ENCODE data around the gene FAM135A. TPM values are rescaled to one million over a fixed set of nuclear protein-coding genes. Genes with fewer than 3 reads are reported as not detected.

FAM135A gene
- total and polyA plus RNA-seq, 2 of the 13 experiments (the other 11 are each of a cell fraction or from before 2014, with no cell fraction given), result 26.9 to 31.5 TPM

GRCh38 chr6:70380771-70381416 is 32.4 kb upstream of the FAM135A start:
- H3K4me1 ChIP-seq (ENCODE audit: insufficient read depth, low read length), result peaks cover 17% of the 10 kb centered on the region; the same call in 1 of the 2 replicates
- no peak overlapping the region for H3K4me2 ChIP-seq (ENCODE audit: low read depth, low read length)
- no peaks in the 10 kb centered on the region for H3K79me2 ChIP-seq (ENCODE audit: insufficient read depth, low read length)
- 91% methylated on average over 8 of the region's 11 CpGs for WGBS (ENCODE audit: low lambda C conversion rate)
- no peak overlapping the region for H2AFZ ChIP-seq (ENCODE audit: low read length)
- CTCF ChIA-PET (ENCODE audit: low intra/inter-chr PET ratio, low total read pairs), result no interaction called here
- no peak overlapping the region for H3K4me3 ChIP-seq (replicated peaks in 1 of 3; ENCODE audit: insufficient read depth in 1 of 3, low read depth in 2 of 3, low read length in 3 of 3)
- no peaks in the 10 kb centered on the region for H3K9me3 ChIP-seq (ENCODE audit: low read length)
- ATAC-seq (no peak), FAIRE-seq (no peak), DNase-seq (ENCODE audit: low spot score) (no peak)
- H3K36me3 ChIP-seq (replicated peaks in 1 of 2; ENCODE audit: control insufficient read depth in 1 of 2, insufficient read depth in 2 of 2, low read length in 2 of 2), result no peaks in the 10 kb centered on the region
- no peak overlapping the region for H3K27ac ChIP-seq (ENCODE audit: extremely low read length, insufficient read depth, low read length)
- in situ Hi-C loops (cut with HindIII; ENCODE audit: extremely low pct_ligation_motif_present, low pct_unique_long_range_greater_than_20kb) (no loop called here), intact Hi-C loops (cut with micrococcal nuclease; ENCODE audit: unreplicated experiment) (no loop called here)
- H4K20me1 ChIP-seq (ENCODE audit: insufficient read depth, low read length), result no peaks in the 10 kb centered on the region
- no TSS peak for BruUV-seq (replicated peaks)
- TF ChIP-seq ZNF12 (CRISPR knock-in tag; IDR thresholded peaks at IDR 0.05) (no peak), IKZF1 (IDR thresholded peaks at IDR 0.05) (no peak), SMAD1 (CRISPR knock-in tag; IDR thresholded peaks at IDR 0.05; ENCODE audit: borderline replicate concordance, low read depth) (no peak), ZNF652 (CRISPR knock-in tag; IDR thresholded peaks at IDR 0.05; ENCODE audit: borderline replicate concordance, low read depth) (no peak), HNRNPLL (IDR thresholded peaks at IDR 0.05; ENCODE audit: low read depth, low read length, poor library complexity, severe bottlenecking) (no peak), ZMAT3 (CRISPR knock-in tag; conservative IDR thresholded peaks at IDR 0.05) (no peak), HNRNPK (IDR thresholded peaks at IDR 0.05; ENCODE audit: low read depth, low read length, poor library complexity, severe bottlenecking) (no peak), ZFP36L1 (CRISPR knock-in tag; IDR thresholded peaks at IDR 0.05) (no peak), RNF2 (conservative IDR thresholded peaks at IDR 0.05; ENCODE audit: low read depth) (no peak), ZNF598 (CRISPR knock-in tag; IDR thresholded peaks at IDR 0.05; ENCODE audit: borderline replicate concordance) (no peak), ZNF562 (CRISPR knock-in tag; IDR thresholded peaks at IDR 0.05; ENCODE audit: borderline replicate concordance) (no peak), FOXC1 (CRISPR knock-in tag; IDR thresholded peaks at IDR 0.05; ENCODE audit: borderline replicate concordance) (no peak), ZBTB21 (CRISPR knock-in tag; IDR thresholded peaks at IDR 0.05) (no peak), MXD1 (CRISPR knock-in tag; IDR thresholded peaks at IDR 0.05) (no peak), HIVEP1 (CRISPR knock-in tag; IDR thresholded peaks at IDR 0.05) (no peak)
- TF ChIP-seq, protein P1, sequence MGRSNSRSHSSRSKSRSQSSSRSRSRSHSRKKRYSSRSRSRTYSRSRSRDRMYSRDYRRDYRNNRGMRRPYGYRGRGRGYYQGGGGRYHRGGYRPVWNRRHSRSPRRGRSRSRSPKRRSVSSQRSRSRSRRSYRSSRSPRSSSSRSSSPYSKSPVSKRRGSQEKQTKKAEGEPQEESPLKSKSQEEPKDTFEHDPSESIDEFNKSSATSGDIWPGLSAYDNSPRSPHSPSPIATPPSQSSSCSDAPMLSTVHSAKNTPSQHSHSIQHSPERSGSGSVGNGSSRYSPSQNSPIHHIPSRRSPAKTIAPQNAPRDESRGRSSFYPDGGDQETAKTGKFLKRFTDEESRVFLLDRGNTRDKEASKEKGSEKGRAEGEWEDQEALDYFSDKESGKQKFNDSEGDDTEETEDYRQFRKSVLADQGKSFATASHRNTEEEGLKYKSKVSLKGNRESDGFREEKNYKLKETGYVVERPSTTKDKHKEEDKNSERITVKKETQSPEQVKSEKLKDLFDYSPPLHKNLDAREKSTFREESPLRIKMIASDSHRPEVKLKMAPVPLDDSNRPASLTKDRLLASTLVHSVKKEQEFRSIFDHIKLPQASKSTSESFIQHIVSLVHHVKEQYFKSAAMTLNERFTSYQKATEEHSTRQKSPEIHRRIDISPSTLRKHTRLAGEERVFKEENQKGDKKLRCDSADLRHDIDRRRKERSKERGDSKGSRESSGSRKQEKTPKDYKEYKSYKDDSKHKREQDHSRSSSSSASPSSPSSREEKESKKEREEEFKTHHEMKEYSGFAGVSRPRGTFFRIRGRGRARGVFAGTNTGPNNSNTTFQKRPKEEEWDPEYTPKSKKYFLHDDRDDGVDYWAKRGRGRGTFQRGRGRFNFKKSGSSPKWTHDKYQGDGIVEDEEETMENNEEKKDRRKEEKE (IDR thresholded peaks at IDR 0.05), result no peak
- TF ChIP-seq, protein P2, sequence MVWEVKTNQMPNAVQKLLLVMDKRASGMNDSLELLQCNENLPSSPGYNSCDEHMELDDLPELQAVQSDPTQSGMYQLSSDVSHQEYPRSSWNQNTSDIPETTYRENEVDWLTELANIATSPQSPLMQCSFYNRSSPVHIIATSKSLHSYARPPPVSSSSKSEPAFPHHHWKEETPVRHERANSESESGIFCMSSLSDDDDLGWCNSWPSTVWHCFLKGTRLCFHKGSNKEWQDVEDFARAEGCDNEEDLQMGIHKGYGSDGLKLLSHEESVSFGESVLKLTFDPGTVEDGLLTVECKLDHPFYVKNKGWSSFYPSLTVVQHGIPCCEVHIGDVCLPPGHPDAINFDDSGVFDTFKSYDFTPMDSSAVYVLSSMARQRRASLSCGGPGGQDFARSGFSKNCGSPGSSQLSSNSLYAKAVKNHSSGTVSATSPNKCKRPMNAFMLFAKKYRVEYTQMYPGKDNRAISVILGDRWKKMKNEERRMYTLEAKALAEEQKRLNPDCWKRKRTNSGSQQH (CRISPR knock-in tag; IDR thresholded peaks at IDR 0.05; ENCODE audit: low read depth), result no peak
- TF ChIP-seq, protein P3, sequence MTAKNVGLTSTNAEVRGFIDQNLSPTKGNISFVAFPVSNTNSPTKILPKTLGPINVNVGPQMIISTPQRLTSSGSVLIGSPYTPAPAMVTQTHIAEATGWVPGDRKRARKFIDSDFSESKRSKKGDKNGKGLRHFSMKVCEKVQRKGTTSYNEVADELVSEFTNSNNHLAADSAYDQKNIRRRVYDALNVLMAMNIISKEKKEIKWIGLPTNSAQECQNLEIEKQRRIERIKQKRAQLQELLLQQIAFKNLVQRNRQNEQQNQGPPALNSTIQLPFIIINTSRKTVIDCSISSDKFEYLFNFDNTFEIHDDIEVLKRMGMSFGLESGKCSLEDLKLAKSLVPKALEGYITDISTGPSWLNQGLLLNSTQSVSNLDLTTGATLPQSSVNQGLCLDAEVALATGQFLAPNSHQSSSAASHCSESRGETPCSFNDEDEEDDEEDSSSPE (CRISPR knock-in tag; IDR thresholded peaks at IDR 0.05), result no peak
- no peak overlapping the region for H3K9ac ChIP-seq (ENCODE audit: insufficient read depth, low read depth, low read length)
- no peaks in the 10 kb centered on the region; a peak in 1 of 5 replicates for H3K27me3 ChIP-seq (ENCODE audit: control insufficient read depth in 1 of 2, insufficient read depth in 2 of 2, low read length in 2 of 2)
- POLR2A ChIA-PET, result no interaction called here
